Stimulated activated CD4-positive, alpha-beta T cell treated with anti-CD3 and anti-CD28 coated beads, Interleukin-15, amount 100 ng/mL, for 24 hours (primary cell): Measurements from ENCODE around the gene TSKS.

Experiments
- DNase-seq: peaks from one replicate; pipeline ENCODE4 v3.0.0-alpha.2; 2020

Gene TSKS

DNA sequence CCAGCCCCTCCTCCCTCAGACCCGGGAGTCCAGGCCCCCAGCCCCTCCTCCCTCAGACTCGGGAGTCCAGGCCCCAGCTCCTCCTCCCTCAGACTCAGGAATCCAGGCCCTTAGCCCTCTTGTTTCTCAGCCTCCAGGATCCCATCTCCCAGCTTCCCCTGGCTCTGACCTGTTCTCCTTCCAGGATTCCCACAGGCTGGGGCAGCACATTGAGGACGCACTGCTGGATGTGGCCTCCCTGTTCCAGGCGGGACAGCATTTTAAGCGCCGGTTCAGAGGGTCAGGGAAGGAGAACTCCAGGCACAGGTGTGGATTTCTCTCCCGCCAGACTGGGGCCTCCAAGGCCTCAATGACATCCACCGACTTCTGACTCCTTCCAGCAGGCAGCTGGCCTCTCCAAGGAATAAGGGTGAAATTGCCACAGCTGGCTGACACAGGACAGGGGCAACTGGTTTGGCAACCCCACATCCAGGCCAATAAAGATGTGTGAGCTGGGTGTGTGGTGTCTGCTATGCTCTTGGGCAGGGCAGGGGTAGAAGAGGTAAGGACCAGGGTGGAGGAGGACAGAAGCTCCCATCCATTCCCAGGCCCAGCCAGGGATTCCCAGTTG is 49.8 kb downstream of the TSKS start:
- DNase-seq, result no peak

- DNase-seq, result peak; percentile 24
These were observed 50.7 kb downstream of the TSKS start for GRCh38 chr19:49712397-49712859.

DNA sequence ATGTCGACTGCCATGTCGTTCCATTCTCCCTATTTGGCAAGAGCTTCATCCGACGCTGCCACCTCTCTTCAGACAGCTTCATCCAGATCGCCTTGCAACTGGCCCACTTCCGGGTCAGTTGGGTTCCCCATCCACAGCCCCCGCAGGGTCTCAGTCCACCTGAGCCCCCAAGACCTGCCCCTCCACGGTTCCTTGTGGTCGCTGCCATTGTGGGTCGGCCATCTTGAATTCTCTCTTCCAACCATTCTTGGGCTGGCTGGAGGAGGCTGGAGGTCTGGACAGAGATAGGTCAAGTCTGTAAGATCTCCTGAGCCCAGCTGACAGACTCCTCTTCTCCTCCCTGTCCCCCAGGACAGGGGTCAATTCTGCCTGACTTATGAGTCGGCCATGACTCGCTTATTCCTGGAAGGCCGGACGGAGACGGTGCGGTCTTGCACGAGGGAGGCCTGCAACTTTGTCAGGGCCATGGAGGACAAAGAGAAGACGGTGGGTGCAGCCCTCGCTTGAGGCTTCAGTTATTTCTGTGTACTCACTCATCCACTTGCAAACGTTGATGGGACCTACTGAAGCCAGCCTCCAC is 52.6 kb downstream of the TSKS start:
- DNase-seq, result no peak

- no peak for DNase-seq
These were observed 57.2 kb downstream of the TSKS start for GRCh38 chr19:49705919-49706318.

- no peak for DNase-seq
These were observed 58.0 kb downstream of the TSKS start for GRCh38 chr19:49704888-49705642.

- DNase-seq, result peak; percentile 42
These were observed 61.8 kb downstream of the TSKS start for GRCh38 chr19:49701271-49701786.

DNA sequence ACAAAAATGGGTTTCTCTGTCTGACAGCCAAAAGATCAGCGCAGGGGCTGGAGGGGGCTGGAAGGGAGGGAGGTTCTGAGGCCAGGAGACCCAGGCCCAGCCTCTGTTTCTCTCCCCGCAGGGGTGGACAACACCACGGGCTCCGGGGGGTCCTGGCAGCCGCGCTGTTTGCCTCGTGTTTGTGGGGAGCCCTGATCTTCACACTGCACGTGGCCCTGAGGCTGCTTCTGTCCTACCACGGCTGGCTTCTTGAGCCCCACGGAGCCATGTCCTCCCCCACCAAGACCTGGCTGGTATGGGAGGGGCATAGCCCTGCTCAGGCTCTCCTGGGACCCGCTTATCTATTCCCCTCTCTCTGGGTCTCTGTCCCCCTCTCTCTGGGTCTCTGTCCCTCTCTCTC is 62.5 kb downstream of the TSKS start:
- DNase-seq, result no peak

GRCh38 chr19:49699364-49699763 is 63.7 kb downstream of the TSKS start:
- no peak for DNase-seq

DNA sequence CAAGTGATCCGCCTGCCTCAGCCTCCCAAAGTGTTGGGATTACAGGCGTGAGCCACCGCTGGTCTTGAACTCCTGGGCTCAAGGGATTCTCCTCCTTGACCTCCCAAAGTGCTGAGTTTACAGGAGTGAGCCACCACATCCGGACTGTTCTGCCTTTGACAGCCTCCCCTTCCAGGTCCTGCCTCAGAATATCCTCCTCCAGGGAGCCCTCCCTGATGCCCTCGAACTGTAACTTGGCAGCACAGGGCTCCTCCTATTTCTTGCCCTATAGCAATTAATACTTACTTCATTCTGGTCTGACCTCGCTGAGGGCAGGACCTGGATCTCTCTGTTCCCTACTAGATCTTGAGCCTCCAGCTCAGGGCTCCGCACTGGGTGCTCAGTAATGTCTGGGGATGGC is 66.2 kb downstream of the TSKS start:
- no peak for DNase-seq

GRCh38 chr19:49696115-49696514 is 67.0 kb downstream of the TSKS start:
- no peak for DNase-seq

DNA sequence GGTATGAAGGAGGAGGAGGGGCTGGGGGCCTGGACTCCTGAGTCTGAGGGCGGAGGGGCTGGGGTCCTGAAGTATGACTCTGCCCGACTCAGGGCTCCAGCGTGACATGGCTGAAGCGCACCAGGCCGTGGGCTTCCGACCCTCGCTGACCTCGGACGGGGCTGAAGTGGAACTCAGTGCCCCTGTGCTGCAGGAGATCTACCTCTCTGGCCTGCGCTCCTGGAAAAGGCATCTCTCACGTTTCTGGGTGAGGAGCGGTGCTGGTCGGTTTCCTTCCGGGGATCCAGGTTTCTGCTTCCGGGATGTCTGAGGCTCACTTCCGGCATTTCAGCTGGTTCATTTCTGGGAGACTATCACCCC is 71.0 kb downstream of the TSKS start:
- DNase-seq, result no peak

- DNase-seq, result peak; percentile 69
These were observed 71.6 kb downstream of the TSKS start for GRCh38 chr19:49691243-49692146.

DNA sequence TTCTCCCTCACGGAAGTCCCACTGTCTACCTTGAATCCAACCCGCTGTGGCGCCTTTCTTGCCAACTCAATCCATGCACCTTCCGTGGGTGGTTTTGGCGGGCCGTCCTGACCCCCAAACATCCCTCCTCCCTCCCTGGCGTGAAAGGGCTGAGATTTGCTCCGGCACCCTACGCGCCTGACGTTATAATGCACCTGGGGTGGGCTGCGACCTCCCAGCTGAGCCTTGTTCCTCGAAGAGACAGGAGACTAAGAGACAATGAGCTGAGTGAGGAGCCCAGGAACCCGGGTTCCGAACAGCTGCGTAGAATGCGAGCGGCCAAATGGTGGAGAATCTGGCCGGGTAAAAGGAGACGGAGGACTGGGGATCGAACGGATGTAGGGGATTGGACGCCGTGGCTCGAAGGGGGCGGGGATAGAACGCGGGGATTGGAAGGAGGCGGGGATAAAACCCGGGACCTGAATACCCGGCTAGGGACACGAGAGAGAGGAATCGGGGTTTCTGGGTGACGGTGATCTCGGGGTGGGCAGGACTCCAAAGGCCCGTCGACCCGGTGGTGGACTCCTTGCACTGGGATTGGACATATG is 72.4 kb downstream of the TSKS start, which contains the start of gene CPT1C:
TSS of gene CPT1C (plus strand) at position 461 of the 587 bp plus-strand sequence. CDS start 1,137 bp downstream, outside the sequence.
- peak; percentile 79 for DNase-seq

DNA sequence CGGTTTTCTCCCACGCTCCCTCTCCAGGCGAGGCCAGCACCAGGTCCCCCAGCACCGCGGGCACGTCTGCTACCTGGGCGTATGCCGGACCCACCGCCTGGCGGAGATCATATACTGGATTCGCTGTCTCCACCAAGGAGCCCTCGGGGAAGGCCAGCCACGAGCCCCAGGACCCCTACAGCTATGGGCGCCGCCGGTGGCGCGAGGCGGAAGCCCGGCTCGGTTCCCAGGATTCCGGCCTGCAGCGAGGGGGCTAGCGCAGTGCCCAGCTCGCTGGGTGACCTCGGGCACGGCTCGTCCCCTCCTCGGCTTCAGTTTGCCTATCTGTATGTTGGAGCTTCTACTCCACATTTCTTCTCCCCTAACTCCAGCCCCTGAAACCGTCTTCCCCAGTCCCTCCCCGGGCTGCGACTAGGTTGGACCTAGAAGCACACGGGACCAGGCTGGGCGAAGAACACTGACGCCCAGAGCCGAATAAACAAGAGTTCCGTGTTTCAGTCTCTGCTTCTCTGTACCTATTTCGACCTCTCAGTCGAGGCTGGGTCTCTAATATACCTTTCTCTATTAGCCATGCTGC is 72.9 kb downstream of the TSKS start:
- no peak for DNase-seq
